MM.1S (cell line): Measurements from ENCODE around the gene C2orf66.
A peak's percentile ranks its signal among the peaks of the same experiment; 100 is the strongest.

ENCODE experiments used
- DNase-seq: peaks from one replicate; pipeline ENCODE4 v3.0.0-alpha.2; 2015
- H2AFZ ChIP-seq: fragments of 300-600 bp; sonication (generic); 2 replicates; pipeline ENCODE4 v1.6.0; 2016; ENCODE audit warnings: antibody characterized with exemption, low read length
- H3F3A ChIP-seq: fragments of 300-600 bp; sonication (generic); 2 replicates; pipeline ENCODE4 v1.6.1; 2016; ENCODE audit warnings: mild to moderate bottlenecking, antibody characterized with exemption, low read length, moderate library complexity, mixed read lengths; ENCODE audit not compliant: insufficient read depth
- H3K27ac ChIP-seq: fragments of 300-600 bp; sonication (generic); 2 replicates; pipeline ENCODE4 v1.5.1; 2016; ENCODE audit warnings: mild to moderate bottlenecking, low read length
- H3K27me3 ChIP-seq: fragments of 300-600 bp; sonication (generic); replicated peaks from 2 replicates; pipeline ENCODE4 v1.6.0; 2016; ENCODE audit warnings: low read length; ENCODE audit not compliant: insufficient read depth
- H3K36me3 ChIP-seq: fragments of 300-600 bp; sonication (generic); replicated peaks from 2 replicates; pipeline ENCODE4 v1.6.1; 2016; ENCODE audit warnings: mild to moderate bottlenecking, low read length, mixed read lengths; ENCODE audit not compliant: insufficient read depth
- H3K4me1 ChIP-seq: fragments of 300-600 bp; sonication (generic); 2 replicates; pipeline ENCODE4 v1.6.1; 2016; ENCODE audit warnings: low read length, mixed read lengths
- H3K4me2 ChIP-seq: fragments of 300-600 bp; sonication (generic); 2 replicates; pipeline ENCODE4 v1.6.0; 2016; ENCODE audit warnings: low read depth, low read length
- H3K4me3 ChIP-seq: fragments of 300-600 bp; sonication (generic); 2 replicates; pipeline ENCODE4 v1.5.1; 2016; ENCODE audit warnings: low read length, mixed read lengths
- H3K79me2 ChIP-seq: fragments of 300-600 bp; sonication (generic); 2 replicates; pipeline ENCODE4 v1.6.1; 2016; ENCODE audit warnings: mixed run types, low read length, mixed read lengths
- H3K9ac ChIP-seq: fragments of 300-600 bp; sonication (generic); 2 replicates; pipeline ENCODE4 v1.6.1; 2016; ENCODE audit warnings: low read length, mixed read lengths
- H3K9me2 ChIP-seq: fragments of 300-600 bp; sonication (generic); replicated peaks from 2 replicates; pipeline ENCODE4 v1.6.1; 2016; ENCODE audit warnings: mild to moderate bottlenecking, low read length, mixed read lengths; ENCODE audit not compliant: insufficient read depth
- H3K9me3 ChIP-seq: fragments of 300-600 bp; sonication (generic); replicated peaks from 2 replicates; pipeline ENCODE4 v1.6.1; 2016; ENCODE audit warnings: mild to moderate bottlenecking, low read length, mixed read lengths; ENCODE audit not compliant: insufficient read depth
- H4K20me1 ChIP-seq: fragments of 300-600 bp; sonication (generic); 2 replicates; pipeline ENCODE4 v1.6.1; 2016; ENCODE audit warnings: mild to moderate bottlenecking, low read length, moderate library complexity, mixed read lengths; ENCODE audit not compliant: insufficient read depth
- EZH2 ChIP-seq: fragments of 300-600 bp; sonication (generic); optimal IDR thresholded peaks from 2 replicates; pipeline ENCODE3; 2017; ENCODE audit warnings: low read depth, mild to moderate bottlenecking, antibody characterized with exemption, low read length, mixed read lengths
- EZH2phosphoT487 ChIP-seq: fragments of 300-600 bp; sonication (generic); IDR thresholded peaks from 2 replicates; pipeline ENCODE4 v1.6.1; 2018; ENCODE audit warnings: antibody characterized with exemption, low read length
- TF ChIP-seq, protein P1 (sequence below): fragments of 300-600 bp; sonication (generic); IDR thresholded peaks from 2 replicates; pipeline ENCODE4 v1.5.1; 2016; ENCODE audit warnings: antibody characterized with exemption, low read length, mixed read lengths

C2orf66 gene

DNA sequence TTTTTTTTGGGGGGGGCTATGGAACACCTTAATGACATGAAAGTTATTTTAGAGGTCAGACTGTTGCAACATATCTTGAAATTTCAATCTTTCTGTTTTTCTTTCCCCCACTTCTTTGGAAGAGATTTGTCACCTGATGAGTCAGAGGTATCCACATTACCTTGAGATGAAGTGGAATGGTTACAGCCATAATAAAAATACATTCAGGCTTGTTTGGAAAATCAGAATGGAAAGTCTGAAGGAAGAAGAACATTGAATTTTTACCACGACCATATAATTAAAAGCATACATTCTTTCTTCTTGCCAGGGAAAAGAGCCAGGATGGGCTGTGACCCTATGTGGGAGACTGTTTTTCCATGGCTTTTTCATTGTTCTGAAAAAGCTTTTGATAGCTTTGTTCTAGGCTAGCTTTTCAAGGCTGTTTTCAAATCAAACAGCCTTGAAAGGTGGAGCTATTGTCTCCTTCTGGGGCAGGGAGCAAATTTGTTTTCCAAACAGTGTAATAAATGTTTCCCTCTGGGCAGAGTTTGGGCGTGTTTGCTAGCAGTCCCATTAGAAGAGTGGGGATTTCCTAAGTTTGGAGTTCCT is 7.4 kb downstream of the C2orf66 start:
- H3K4me1 ChIP-seq = no peaks in the 10 kb centered on the region
- no peaks in the 10 kb centered on the region; the same call in 1 of the 2 replicates for H3F3A ChIP-seq
- no peaks in the 10 kb centered on the region for H3K9me2 ChIP-seq
- DNase-seq = no peak
- H2AFZ ChIP-seq = no peak overlapping the region
- no peaks in the 10 kb centered on the region for H3K9me3 ChIP-seq
- no peaks in the 10 kb centered on the region for H4K20me1 ChIP-seq
- no peaks in the 10 kb centered on the region for H3K27me3 ChIP-seq
- no peak overlapping the region for H3K4me3 ChIP-seq
- H3K79me2 ChIP-seq = peaks cover 9% of the 10 kb centered on the region
- H3K36me3 ChIP-seq = no peaks in the 10 kb centered on the region; the same call in 1 of the 2 replicates
- TF ChIP-seq, protein P1, sequence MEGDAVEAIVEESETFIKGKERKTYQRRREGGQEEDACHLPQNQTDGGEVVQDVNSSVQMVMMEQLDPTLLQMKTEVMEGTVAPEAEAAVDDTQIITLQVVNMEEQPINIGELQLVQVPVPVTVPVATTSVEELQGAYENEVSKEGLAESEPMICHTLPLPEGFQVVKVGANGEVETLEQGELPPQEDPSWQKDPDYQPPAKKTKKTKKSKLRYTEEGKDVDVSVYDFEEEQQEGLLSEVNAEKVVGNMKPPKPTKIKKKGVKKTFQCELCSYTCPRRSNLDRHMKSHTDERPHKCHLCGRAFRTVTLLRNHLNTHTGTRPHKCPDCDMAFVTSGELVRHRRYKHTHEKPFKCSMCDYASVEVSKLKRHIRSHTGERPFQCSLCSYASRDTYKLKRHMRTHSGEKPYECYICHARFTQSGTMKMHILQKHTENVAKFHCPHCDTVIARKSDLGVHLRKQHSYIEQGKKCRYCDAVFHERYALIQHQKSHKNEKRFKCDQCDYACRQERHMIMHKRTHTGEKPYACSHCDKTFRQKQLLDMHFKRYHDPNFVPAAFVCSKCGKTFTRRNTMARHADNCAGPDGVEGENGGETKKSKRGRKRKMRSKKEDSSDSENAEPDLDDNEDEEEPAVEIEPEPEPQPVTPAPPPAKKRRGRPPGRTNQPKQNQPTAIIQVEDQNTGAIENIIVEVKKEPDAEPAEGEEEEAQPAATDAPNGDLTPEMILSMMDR = no peak
- TF ChIP-seq EZH2 (no peak), EZH2phosphoT487 (no peak)
- no peak overlapping the region for H3K27ac ChIP-seq
- no peak overlapping the region for H3K4me2 ChIP-seq
- H3K9ac ChIP-seq = no peak overlapping the region

DNA sequence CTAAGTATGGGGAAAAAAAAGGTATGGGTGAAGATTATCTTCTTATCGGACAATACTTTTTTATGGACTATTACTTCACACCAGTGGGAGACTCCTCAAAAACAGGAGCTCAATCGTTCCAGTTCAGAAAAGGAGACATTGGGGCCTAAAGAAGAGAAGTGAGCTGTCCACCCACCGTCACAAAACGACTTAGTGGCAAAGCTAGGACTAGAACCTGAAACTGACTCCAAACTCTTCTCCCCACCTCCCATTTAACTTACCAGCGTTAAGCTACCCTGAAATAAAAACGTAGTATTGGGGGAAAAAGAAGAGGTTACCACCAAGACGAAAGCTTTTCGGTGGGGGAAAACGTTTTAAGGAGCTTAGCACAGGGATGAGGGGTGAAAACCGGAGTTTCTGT is 10.2 kb downstream of the C2orf66 start:
- TF ChIP-seq EZH2 = no peak
- TF ChIP-seq EZH2phosphoT487 = no peak

DNA sequence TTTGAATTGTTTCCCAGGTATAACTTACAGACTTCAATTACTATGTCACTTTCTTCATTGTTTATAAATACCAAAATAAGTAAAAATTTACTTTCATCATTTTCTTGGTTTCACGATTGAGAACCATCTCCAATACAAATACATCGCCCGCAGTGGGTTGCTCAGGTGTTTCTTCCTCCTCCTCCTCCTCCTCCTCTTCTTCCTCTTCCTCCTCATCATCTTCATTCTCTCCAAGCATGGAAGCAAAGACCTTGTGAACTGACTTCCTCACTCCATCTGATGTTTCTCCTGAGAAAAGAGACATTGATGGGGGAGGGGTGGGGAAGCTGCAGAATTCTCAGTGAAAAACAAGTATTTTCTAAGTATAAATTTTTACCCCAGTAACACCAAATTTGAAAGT is 16.3 kb downstream of the C2orf66 start:
- H3K79me2 ChIP-seq = no peaks in the 10 kb centered on the region
- no peak overlapping the region for H3K4me3 ChIP-seq
- H3K9me2 ChIP-seq = no peaks in the 10 kb centered on the region
- H3K27ac ChIP-seq = no peak overlapping the region
- no peaks in the 10 kb centered on the region for H3F3A ChIP-seq
- DNase-seq = no peak
- no peak overlapping the region for H2AFZ ChIP-seq
- TF ChIP-seq, protein P1 = no peak
- TF ChIP-seq EZH2phosphoT487 (no peak), EZH2 (no peak)
- H3K9ac ChIP-seq = no peak overlapping the region
- H3K27me3 ChIP-seq = no peaks in the 10 kb centered on the region
- no peaks in the 10 kb centered on the region for H4K20me1 ChIP-seq
- no peak overlapping the region for H3K4me2 ChIP-seq
- no peaks in the 10 kb centered on the region for H3K4me1 ChIP-seq
- no peaks in the 10 kb centered on the region for H3K9me3 ChIP-seq
- peaks cover 14% of the 10 kb centered on the region for H3K36me3 ChIP-seq

More for the DNA sequence above, 10.2 kb downstream of the C2orf66 start:
- Histone ChIP-seq H3K9me3 (no peaks in the 10 kb centered on the region), H2AFZ (peak overlapping the region; percentile 99), H3K36me3 (no peaks in the 10 kb centered on the region; the same call in 1 of the 2 replicates), H3F3A (no peaks in the 10 kb centered on the region; the same call in 1 of the 2 replicates), H4K20me1 (no peaks in the 10 kb centered on the region), H3K9ac (peak overlapping the region; percentile 78), H3K27ac (peak overlapping the region; percentile 2; the same call in 1 of the 2 replicates), H3K4me2 (peak overlapping the region; percentile 64), H3K79me2 (peaks cover 9% of the 10 kb centered on the region), H3K4me3 (peak overlapping the region; percentile 93), H3K4me1 (no peaks in the 10 kb centered on the region), H3K27me3 (no peaks in the 10 kb centered on the region), H3K9me2 (no peaks in the 10 kb centered on the region)
- no peak for DNase-seq

DNA sequence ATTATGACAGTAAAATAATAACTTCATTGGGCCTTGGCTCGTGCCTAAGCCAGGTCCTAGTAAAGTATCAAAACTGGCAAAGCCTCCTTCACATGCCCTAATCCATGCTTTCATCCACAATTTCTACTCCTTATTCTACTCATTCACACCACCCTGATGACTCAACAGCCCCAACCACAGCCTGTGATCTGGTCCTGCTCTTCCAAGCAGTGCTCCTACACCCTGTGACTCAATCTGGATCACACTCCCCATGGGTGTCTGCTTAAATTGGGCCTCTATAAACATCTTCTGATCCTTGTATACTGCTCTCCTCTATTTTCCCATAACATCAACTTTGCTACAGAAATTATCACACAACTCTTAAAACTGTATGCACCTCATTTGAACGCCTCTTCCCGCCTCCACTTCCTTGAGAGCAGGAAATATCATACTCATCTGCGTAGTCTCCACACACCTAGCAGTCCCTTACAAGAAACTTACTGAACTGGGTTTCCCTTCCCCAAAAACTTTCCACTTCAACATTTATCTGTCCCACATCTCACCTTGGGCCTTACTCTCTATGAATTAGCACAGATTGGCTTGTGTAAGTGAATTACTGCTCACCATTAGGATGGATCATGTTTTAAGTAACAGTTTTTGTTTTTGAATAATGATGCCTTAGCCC is 25.6 kb downstream of the C2orf66 start:
- Histone ChIP-seq H3K4me3 (no peak overlapping the region), H3K36me3 (peaks cover 7% of the 10 kb centered on the region), H3K79me2 (no peaks in the 10 kb centered on the region), H3K4me2 (no peak overlapping the region), H3K27ac (no peak overlapping the region), H3K9ac (no peak overlapping the region), H3K9me3 (no peaks in the 10 kb centered on the region), H3K4me1 (no peaks in the 10 kb centered on the region), H3K27me3 (no peaks in the 10 kb centered on the region), H3F3A (no peaks in the 10 kb centered on the region), H4K20me1 (no peaks in the 10 kb centered on the region), H3K9me2 (no peaks in the 10 kb centered on the region), H2AFZ (no peak overlapping the region)
- TF ChIP-seq EZH2phosphoT487 = no peak
- DNase-seq = no peak
